ENCODE results near the gene MXRA8.

The MXRA8 gene

GRCh38 chr1:1314237-1314586, 44.1 kb downstream of the MXRA8 start:
- DNase-seq (ENCODE audit: low read depth) = no peak
- no peak for TF ChIP-seq CTCF (IDR thresholded peaks at IDR 0.05; ENCODE audit: low read depth, low read length, missing control alignments)
- no peak overlapping the region for H3K4me3 ChIP-seq (ENCODE audit: low read depth, low read length)
- in situ Hi-C loops (cut with HindIII; ENCODE audit: low sequenced_read_pairs) = no loop called here

- DNase-seq (ENCODE audit: low read depth) = no peak
- in situ Hi-C loops (cut with HindIII; ENCODE audit: low sequenced_read_pairs) = no loop called here
These were observed 44.7 kb downstream of the MXRA8 start for GRCh38 chr1:1313500-1314236.

GRCh38 chr1:1312450-1313314, 45.7 kb downstream of the MXRA8 start:
- in situ Hi-C loops (cut with HindIII; ENCODE audit: low sequenced_read_pairs) = no loop called here
- H3K4me3 ChIP-seq (ENCODE audit: low read depth, low read length) = no peak overlapping the region
- TF ChIP-seq CTCF (IDR thresholded peaks at IDR 0.05; ENCODE audit: low read depth, low read length, missing control alignments) = no peak
- no peak for DNase-seq (ENCODE audit: low read depth)

More at GRCh38 chr1:1313500-1314236, 44.7 kb downstream of the MXRA8 start:
- no peak overlapping the region for H3K4me3 ChIP-seq (ENCODE audit: low read depth, low read length)
- no peak for TF ChIP-seq CTCF (IDR thresholded peaks at IDR 0.05; ENCODE audit: low read depth, low read length, missing control alignments)

GRCh38 chr1:1311107-1312104, 46.9 kb downstream of the MXRA8 start:
- no peak overlapping the region for H3K4me3 ChIP-seq (ENCODE audit: low read depth, low read length)
- no peak for TF ChIP-seq CTCF (IDR thresholded peaks at IDR 0.05; ENCODE audit: low read depth, low read length, missing control alignments)
- no peak for DNase-seq (ENCODE audit: low read depth)
- in situ Hi-C loops (cut with HindIII; ENCODE audit: low sequenced_read_pairs) = no loop called here

DNA sequence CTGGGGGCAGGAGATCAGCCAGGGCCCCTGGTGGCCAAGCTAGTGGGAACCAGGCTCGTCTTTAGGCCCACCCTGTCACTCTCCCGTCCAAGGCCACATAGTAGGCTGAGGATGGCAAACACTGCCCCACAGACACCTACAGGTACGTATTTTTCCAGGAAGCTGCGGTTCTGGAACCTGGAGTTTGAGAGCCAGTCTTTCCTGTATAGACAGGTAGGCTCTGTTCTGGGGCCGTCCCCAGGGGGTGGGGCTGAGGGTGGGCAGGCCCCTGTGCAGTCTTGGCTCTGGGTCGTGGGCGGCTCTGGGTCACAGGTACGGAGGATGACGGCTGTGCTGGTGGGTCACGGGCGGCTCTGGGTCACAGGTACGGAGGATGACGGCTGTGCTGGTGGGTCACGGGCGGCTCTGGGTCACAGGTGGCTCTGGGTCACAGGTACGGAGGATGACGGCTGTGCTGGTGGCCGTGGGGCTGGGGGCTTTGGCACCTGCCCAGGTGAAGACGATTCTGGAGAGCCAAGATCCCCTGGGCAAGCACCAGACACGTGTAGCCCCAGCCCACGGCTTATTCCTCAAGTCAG, 47.8 kb downstream of the MXRA8 start:
- H3K4me3 ChIP-seq (ENCODE audit: low read depth, low read length) = no peak overlapping the region
- no peak for TF ChIP-seq CTCF (IDR thresholded peaks at IDR 0.05; ENCODE audit: low read depth, low read length, missing control alignments)

GRCh38 chr1:1310109-1310385, 48.3 kb downstream of the MXRA8 start:
- in situ Hi-C loops (cut with HindIII; ENCODE audit: low sequenced_read_pairs) = no loop called here

More for the DNA sequence above, 47.8 kb downstream of the MXRA8 start:
- no peak for DNase-seq (ENCODE audit: low read depth)
- in situ Hi-C loops (cut with HindIII; ENCODE audit: low sequenced_read_pairs) = no loop called here

More at GRCh38 chr1:1310109-1310385, 48.3 kb downstream of the MXRA8 start:
- no peak overlapping the region for H3K4me3 ChIP-seq (ENCODE audit: low read depth, low read length)
- no peak for DNase-seq (ENCODE audit: low read depth)
- TF ChIP-seq CTCF (IDR thresholded peaks at IDR 0.05; ENCODE audit: low read depth, low read length, missing control alignments) = no peak
